Fibroblast of mammary gland (primary cell): Measurements from ENCODE around the gene TMCO2.

ENCODE experiments used
- DNase-seq: peaks from one replicate; pipeline ENCODE4 v3.0.0-alpha.2; 2010; ENCODE audit warnings: low read depth
- H3K4me3 ChIP-seq: 2 replicates; pipeline ENCODE4 v1.5.1; 2011; ENCODE audit warnings: low read depth, mild to moderate bottlenecking, low read length, moderate library complexity; ENCODE audit not compliant: control insufficient read depth
- CTCF ChIP-seq: conservative IDR thresholded peaks from 2 replicates; pipeline ENCODE4 v1.5.1; 2011; ENCODE audit warnings: low read depth, low read length, inconsistent platforms; ENCODE audit not compliant: control insufficient read depth, insufficient read depth

The TMCO2 gene

GRCh38 chr1:40224040-40224439, 23.7 kb upstream of the TMCO2 start:
- TF ChIP-seq CTCF, result no peak
- H3K4me3 ChIP-seq, result no peak overlapping the region
- no peak for DNase-seq

- TF ChIP-seq CTCF, result no peak
- DNase-seq, result no peak
Measured at GRCh38 chr1:40226192-40226591, 21.5 kb upstream of the TMCO2 start.

GRCh38 chr1:40232444-40232843, 15.3 kb upstream of the TMCO2 start:
- TF ChIP-seq CTCF, result no peak
- no peak overlapping the region for H3K4me3 ChIP-seq
- DNase-seq, result no peak

More at GRCh38 chr1:40226192-40226591, 21.5 kb upstream of the TMCO2 start:
- no peak overlapping the region for H3K4me3 ChIP-seq

- peak; percentile 54 for DNase-seq
- no peak for TF ChIP-seq CTCF
- H3K4me3 ChIP-seq, result no peak overlapping the region
Measured at GRCh38 chr1:40239626-40240025, 8.1 kb upstream of the TMCO2 start.

- no peak overlapping the region for H3K4me3 ChIP-seq
- DNase-seq, result no peak
- no peak for TF ChIP-seq CTCF
Measured at GRCh38 chr1:40240390-40240789, 7.3 kb upstream of the TMCO2 start.

GRCh38 chr1:40241362-40241761, 6.4 kb upstream of the TMCO2 start:
- H3K4me3 ChIP-seq, result no peak overlapping the region
- DNase-seq, result no peak
- no peak for TF ChIP-seq CTCF

- no peak overlapping the region for H3K4me3 ChIP-seq
- TF ChIP-seq CTCF, result no peak
- peak; percentile 21 for DNase-seq
Measured at GRCh38 chr1:40243351-40243750, 4.4 kb upstream of the TMCO2 start.
